Stimulated activated CD8-positive, alpha-beta memory T cell treated with anti-CD3 and anti-CD28 coated beads, Interleukin-4, amount 100 ng/mL, for 1 hour (primary cell): ENCODE results near the gene KIRREL1.
"Not testable (repeated sequence)": the region's sequence is repeated elsewhere in the genome, so short reads cannot be mapped to it uniquely, and the experiment has no call there.

Source experiments
- DNase-seq, 2 donors: peaks; one replicate each; pipeline ENCODE4 v3.0.0-alpha.2; 2020; ENCODE audit warnings: low read depth in 2 of 2, low spot score in 1 of 2

The KIRREL1 gene

DNA sequence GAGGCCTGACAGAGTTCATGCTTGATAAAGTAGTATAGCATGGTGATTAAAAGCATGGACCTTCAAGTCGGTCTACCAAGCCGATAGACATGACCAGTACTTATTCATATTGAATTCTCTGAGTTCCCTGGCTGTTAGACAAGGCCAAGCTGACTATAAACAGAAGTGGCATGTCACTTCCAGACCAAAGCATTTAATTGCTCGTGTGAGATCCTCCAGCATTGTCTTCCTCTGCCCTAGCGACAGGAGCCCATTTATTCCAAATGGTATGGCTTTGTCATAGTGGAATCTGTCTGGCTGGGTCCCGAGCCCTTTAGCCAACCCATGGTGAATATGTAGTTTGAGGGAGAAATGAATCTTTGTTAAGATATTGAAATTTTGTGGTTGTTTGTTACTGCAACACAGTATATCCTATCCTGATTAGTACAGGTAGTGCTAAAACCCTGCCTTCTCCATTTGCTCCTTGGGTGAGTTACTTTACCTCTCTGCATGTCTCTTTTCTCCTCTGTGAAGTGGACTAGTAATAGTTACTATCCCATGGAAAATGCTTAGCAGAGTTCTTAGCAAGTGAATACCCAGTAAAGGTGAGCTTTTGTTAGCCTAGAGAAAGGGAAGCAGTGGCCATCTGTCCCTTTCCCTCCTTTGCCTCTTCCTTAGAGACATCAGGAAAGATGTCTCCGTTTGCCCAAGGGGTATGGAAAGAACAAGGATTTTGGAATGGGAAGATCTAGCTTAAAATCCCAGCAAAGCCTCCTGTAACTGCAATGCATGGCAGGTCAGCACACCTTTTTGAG is 109.6 kb downstream of the KIRREL1 start:
- DNase-seq, result no peak

DNA sequence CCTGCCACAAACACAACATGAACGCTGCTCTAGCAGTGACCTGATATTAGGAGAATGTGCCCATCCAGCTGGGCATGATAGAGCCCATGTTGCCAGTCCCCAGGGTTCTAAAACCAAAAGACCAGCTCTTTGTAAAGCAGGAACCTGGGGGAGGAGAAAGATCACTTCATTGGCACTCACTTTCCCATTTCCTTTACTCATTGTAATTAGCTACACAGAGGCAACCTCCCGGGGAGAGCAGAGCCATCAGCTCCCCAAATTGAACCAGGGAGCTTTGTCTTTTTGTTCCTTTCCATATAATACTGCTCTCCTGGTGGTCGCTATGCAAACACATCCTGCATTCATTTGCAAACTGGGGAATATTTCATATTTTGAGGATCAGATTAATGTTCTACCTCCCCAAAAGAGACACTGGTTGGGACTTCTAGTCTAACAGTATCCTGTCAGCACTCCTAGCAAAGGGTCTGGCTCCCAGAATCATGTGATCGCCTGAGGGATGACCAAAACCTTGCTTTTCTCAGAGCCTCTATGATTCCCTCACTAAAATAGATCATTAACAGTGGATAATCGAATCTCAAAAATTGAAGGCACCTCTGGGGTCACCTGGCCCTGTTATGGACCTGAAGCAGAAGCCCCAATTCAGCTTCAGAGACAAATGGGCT is 110.5 kb downstream of the KIRREL1 start:
- DNase-seq, result no peak

DNA sequence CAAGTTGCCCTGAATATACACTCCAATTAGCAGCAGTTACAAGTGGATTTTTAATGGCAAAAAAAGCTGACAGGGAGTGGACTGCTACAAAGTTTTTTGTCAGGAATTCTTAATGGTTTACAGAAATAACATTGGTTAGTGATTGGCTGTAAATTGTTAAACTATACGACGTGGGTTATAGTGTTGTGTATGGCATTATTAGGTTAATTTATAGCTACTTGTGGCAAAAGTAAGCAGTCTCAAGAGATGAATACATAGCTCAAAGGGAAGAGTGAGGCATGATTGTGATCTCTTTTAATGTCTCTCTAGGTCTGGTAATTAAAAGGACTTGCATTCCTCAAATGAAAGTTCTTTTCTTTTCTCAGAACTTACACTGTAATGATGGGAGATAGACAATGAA is 111.4 kb downstream of the KIRREL1 start:
- DNase-seq, result no peak

DNA sequence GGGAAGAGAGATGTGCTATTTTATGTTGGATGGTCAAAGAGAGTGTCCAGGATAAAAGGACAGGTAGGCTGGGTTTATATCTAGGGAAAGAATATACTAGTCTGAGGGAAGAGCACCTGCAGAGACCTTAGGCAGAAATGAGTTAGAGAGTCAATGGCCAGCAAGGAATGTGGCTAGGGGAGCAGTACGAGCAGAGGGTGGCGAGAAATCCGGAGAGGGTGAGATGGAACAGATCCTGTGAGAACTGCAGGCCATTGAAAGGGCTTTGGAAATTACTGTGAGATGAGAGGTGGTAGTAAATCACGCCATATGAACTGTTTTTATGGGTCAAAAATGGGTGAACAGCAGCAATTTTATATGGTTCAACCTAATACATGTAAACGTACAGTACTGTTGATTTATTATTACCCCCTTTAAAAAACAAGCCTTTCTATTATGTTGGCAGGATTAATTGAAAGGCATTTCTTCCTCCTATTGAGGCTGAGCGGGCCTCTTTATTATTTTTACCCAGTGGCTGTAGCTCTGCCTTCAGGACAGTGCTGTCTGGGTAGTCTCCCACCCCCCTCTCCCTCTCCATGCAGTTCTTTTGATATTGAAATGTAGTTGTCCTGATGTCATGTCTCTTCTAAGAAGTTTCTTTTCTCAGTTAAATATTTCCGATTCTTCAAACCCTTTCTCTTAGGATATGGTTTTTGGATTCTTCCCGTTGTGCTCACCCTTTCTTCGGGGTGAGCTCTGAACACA is 112.1 kb downstream of the KIRREL1 start:
- no peak for DNase-seq

DNA sequence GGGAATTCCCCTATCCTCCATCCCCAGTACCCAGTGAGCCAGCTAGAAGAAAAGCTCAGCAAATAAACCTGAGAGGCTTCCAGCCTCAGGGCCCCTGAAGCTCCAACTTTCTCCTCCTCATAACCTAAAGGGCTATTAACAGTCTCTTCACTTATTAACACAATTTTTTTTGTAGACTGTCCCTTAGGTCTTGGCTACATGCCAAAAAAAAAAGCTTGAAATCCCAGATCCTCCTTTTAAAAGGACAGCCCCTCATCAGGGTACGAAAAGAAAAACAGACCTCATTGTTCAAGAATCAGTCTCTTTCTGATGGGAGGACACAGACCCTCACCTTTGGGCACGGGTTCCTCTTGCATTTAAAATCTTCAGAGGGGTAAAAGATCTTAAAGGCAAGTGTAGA is 114.5 kb downstream of the KIRREL1 start:
- DNase-seq, result no peak

DNA sequence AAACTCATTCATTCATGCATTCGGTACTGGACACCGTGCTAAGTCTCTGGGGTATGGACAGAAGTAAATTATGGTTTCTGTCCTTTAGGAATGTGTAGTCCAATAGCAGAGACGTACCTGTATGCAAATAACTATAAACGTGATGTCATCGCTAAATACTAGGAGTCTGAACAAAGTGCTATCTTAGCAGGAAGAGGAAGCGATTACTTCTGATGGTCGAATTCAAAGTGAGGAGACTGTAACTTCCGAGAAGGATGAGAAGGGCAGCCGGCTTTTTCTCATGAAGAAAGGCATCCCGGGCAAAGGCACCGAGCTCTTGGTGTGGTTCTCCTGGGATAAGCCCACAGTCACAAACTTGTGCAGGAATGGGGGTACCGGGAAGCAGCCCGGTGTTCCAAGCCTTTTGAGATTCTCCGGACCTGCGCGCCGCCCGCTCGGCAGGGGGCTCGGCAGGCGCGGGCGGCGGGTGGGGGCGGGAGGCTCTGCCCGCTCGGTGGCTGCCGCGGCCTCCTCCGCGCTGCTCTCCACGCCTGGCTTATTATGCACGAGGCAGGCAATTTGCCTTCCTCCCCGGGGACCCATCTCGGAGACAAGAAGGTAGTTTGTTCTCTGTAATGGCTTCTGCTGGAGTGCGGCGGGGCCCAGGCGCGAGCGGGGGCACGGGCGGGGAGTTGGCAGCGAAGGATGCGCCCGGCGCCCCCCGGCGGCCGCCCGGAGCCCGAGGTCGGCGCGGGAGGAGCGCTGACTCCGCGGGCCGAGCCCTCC is 119.7 kb downstream of the KIRREL1 start:
- no peak for DNase-seq

DNA sequence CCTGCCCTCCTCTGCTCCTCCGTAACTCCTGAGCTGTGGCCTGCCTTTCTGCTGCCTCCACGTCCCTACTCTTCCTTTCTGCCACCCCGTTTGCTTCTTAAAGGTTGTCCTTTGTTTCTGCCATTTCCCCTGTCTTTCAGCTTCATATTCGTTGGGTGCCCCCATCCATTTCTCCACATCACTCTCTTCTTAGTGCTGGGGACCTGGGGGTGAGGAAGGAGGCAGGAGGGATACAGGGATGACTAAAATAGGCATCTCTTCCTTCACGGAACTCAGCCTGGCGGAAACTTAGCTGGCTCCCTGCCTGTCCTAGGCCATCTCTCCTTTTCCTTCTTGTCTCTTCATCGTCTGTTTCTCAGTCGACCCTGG is 120.3 kb downstream of the KIRREL1 start:
- DNase-seq, result no peak

DNA sequence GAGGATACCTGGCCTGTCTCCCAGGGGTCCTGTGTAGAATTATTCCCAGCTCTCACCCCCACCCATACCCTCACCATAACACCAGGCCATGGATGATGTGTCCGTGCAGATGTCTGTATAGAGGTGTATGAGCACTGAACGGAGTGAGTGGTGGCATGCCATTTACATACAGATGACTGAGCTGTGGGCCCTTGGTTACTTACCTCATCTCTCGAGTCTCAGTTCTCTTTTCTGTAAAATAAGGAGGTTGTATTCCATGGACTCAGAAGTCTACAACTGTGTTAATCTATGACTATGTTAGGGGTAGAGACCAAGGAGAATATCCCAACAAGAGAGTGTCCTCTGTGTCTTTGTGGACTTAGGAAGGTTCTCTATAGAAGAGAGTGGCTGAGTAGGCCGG is 121.7 kb downstream of the KIRREL1 start:
- no peak for DNase-seq

DNA sequence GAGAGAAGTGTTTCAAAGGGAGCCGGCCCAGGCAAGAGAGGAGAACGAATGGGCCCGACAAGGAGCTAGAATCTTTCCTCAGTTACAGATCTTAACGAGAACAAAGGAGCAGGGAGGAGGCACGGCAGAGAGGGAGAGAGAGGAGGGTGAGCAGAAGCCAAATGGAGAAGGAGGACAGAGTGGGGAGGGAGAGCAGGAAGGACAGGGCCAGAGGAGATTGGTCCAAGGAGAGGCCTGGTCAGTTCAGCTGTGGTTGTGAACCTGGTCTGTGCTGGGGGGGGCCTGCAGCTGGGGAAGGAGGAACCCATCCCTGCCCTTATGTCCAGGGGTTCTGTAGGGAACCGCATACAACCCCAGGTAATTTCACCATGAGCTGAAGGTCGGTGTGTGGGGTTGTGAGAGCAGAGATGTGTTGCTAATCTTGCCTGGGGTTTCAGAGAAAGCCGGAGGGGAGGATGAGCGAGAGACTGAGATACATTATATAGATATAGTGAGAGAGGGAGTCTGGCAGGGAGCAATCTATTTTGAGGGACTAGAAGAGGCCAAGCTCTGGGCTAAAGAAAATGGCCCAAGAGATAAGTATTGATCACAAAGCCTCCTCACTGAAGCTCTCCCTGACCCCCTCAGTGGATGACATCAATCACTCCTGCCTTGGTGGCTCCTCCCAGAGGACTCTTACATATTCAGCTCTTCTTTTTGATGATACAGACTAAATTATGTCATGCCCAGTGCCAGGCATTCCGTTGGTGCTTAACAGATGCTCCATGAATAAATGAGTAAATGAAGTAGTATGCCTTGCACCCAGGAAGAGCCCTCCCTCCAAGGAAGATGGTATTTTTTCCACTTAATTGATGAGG is 123.1 kb downstream of the KIRREL1 start:
- no peak for DNase-seq

DNA sequence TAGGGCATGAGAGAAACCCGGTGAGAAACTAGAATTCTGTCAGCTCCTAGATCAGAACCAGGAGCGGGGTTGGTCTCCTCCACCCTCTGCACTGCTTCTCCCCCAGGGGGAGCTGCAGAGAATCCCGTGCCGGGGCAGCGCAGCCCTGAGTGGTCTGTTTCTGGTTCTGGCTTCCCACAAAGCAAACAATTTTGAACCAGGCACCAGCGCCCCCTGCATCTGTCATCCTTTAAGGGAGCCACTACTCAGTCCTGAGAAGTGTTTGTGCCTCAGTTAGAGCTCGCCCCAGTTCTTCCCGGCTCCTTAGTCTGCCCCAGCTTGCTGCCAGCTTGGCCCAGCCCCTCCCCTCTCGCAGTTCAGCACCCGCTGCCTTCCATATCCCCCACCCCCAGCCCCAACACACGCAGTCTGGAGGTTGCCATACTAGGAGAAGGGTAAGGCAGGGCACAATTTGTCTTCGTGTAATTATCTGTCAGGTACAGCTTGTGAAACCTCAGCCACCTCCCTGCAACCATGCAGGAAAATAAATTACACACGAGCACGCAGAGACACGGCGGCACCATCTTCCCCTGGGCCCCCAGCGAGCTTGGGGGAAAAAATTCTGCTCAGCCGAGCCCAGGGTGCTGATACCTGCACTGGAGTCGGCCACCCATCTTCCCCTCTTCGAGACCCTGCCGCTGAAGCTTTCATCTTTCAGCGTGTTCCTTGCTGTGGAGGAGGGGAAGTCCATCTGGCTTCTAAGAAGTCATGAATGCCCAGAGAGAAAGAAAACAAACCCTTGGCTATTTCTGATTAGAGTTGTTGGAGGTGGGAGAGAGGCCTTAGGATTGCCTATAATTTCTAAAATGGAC is 124.6 kb downstream of the KIRREL1 start:
- DNase-seq, result peak in 1 of 2 donors; percentile 9

DNA sequence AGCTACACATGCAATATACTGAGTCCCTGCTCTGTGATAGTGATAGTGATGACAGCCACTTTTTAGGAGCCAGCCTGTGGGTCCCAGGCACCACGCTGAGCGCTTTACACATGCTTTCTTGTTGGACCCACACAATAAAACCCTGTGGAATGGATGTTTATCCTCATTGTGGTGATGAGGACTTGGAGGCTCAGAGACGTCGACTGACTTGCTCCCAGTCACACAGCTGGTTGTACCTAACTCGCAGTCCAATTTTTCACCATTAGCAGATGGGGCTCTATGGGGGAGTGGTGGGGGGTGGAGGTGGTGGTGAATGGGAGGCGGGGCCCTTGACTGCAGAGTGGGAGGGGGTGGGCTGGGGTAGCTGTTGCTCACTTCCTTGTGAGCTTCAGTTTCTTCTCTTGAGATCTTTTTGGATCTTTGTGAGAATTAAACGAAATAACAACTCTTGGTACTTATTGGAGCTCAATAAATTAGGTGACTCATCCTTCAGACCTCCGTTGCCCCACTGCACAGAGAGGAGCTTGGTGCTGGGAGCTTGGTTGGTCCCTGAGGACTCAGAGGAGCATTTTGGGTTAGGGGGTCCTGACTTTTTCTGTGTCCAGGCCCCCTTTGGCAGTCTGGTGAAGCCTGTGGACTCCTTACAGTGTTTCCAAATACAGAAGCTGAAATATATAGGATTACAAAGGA is 125.4 kb downstream of the KIRREL1 start:
- no peak for DNase-seq

DNA sequence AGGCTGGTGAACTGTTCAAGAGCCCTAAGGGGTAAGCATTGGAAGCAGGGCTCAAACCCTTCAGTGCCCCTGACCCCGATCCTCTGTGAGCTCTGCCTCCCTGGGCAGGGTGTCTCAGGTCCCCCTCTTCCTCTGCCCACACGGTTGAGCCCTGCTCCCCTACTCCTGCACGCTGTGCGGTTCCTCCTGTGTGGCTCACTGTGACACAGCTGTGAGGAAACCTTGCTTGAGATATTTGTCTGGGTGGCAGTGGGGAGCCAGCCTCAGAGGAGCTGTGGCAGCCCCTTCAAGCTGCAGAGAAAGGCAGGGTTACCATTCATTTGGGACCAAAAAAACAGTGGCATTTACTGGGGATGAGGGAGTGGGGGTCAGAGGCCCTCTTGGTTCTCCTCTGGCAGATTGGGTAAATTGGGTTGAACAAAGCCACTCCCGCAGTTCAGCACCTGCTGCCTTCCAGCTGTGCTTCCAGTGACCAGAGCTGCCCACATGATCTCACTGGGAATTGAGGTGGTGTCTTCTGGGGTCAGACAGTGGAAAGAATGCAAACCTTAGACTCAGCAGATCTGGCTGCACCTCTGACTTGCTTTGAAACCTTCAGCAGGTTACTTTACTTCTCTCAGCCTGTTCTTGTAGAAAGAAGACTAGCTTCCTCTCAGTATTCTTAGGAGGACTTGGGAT is 126.7 kb downstream of the KIRREL1 start:
- DNase-seq, result no peak

DNA sequence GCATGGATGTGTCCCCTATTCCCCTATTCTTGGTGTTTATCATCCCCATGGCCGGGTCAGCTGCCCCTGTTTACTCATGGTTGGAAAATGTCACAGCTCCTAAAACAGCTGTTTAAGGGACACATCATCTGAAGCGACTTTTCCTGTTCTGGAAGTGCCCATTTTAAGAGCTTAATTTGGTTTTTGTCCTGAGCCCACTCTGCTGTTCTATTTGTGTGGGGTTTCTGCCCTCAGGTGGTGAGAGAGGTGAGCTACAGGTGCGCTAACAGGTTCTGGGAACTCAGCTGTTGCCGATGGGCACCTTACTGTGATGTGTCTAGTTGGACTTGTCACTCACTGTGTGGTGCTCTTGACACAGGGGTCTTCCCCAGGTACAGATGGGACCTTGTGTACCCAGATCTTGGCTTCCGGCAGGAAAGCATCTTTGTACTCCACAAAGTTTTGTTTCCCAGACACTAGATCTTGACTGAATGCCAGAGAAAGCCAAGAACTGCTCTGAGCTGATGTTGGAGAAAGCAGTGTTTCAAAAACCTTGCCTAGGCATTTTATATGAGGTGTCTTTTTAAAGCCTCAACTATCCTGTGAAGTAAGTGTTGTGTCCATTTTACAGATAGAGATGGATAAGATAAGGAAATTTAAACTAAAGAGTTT is 128.3 kb downstream of the KIRREL1 start:
- DNase-seq, result no peak

DNA sequence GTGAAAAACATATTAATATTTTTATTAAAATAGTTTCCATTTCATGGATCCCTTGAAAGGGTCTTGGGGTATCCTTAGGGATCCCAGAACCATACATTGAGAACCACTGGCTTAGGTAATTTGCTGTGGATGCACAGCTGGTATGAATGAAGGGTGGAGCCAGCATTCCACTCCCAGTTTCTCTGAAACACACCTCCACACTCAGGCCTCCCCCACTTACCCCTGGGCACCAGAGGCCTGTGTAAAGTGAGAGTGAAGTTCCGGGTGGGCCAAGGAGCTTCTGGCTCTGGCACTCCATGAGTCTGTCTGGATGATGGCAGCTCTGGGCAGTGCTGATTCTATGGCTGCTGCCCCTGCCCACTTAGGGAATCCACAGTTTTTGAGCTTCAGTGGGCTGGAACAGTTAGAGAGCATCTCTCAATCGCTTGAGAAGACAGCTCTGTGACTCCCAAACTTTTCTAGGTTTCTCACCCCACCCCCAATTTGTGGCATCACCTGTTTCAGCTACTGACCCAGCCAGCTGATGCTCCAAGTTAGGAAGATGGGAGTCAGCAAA is 129.5 kb downstream of the KIRREL1 start:
- DNase-seq, result no peak

DNA sequence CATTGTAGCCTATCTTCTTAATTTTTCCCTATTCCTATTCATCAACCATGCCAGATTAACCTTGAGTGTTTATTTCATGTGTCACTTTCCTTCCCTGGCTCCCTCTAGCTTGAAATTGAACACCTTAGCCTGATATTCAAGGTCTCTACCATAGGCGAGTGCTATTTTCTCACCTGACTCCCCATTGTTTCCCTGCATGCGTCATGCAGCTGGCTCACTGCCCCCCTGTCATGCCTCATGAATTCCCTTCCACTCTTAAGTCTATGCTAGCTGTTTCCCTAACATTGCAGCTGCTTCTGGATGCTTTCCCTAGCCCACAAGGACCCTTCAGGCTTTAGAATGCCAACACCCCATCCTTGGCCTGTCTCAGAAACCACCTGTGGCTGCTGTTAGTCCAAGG is 130.6 kb downstream of the KIRREL1 start:
- DNase-seq, result no peak

DNA sequence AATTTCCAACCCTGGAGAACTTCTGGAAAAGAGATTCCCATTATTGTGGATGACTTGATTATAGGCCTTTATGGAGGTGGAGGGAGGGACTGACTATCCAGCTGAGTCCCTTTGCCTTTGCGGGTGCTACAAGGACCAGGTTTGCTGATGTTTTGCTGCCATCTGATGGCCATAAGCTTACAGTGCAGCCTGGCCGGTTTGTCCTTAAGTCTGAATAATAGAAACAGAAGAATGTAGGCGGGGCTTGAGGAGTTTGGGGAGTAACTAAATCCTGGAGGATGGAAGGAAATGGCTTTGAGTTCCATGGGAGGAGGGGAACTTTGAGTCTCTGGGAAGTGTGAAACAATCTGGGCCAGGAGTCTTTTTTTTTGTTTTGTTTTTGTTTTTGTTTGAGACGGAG is 131.6 kb downstream of the KIRREL1 start:
- peak; percentile 30 to 40 for DNase-seq

DNA sequence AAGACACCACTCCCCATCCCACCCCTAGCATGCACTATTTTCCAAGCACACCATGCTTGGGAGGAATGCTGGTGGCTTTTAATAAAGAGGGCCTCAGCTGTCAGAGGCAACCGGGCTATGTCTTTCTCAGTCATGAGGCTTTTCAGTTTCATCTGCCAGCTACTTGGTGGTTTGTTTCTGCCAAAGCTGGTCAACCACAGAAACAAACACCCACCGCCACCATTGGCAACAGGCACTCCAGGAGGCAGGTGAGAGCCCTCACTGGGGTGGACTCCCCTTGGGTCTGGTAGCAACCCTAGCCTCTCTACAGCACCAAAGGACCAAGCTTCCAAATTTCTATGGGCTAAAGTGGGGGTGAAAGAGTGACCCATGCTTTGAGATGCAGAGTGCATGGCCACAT is 133.0 kb downstream of the KIRREL1 start:
- no peak for DNase-seq

DNA sequence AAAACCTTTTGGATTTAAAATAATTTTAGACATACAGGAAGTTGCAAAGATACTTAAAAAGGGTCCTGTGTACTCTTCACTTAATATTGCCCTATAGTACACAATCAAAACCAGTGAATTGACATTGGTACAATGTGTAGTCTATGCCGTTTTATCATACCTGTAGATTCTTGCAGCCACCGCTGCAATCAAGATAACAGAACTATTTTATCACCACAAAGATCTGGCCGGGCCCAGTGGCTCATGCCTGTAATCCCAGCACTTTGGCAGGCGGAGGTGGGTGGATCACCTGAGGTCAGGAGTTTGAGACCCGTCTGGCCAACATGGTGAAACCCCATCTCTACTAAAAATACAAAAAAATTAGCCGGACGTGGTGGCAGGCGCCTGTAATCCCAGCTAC is 135.1 kb downstream of the KIRREL1 start:
- not testable (repeated sequence) for DNase-seq
